Effector memory CD4-positive, alpha-beta T cell (primary cell): ENCODE results near the gene ATP13A3.
"Not testable (repeated sequence)": the region's sequence is repeated elsewhere in the genome, so short reads cannot be mapped to it uniquely, and the experiment has no call there.

ENCODE experiments used
- DNase-seq, 3 donors: peaks; one replicate each; pipeline ENCODE4 v3.0.0-alpha.2; 2020
- H3K27ac ChIP-seq: 2 replicates; pipeline ENCODE4 v1.7.0; 2013; ENCODE audit warnings: mild to moderate bottlenecking, low read length, moderate library complexity; ENCODE audit not compliant: insufficient read depth, poor library complexity, severe bottlenecking
- H3K27me3 ChIP-seq: replicated peaks from 2 replicates; pipeline ENCODE4 v1.7.0; 2013; ENCODE audit warnings: mild to moderate bottlenecking, low read length; ENCODE audit not compliant: insufficient read depth, control insufficient read depth, poor library complexity, severe bottlenecking
- H3K36me3 ChIP-seq: 2 replicates; pipeline ENCODE4 v1.7.0; 2013; ENCODE audit warnings: mild to moderate bottlenecking, low read length, moderate library complexity; ENCODE audit not compliant: control insufficient read depth, insufficient read depth
- H3K4me1 ChIP-seq: 2 replicates; pipeline ENCODE4 v1.7.0; 2013; ENCODE audit warnings: low read length, mild to moderate bottlenecking; ENCODE audit not compliant: control insufficient read depth, insufficient read depth, poor library complexity, severe bottlenecking
- H3K4me3 ChIP-seq: 2 replicates; pipeline ENCODE4 v1.7.0; 2013; ENCODE audit warnings: low read length, low read depth, mild to moderate bottlenecking; ENCODE audit not compliant: insufficient read depth, poor library complexity, severe bottlenecking
- H3K9me3 ChIP-seq: 2 replicates; pipeline ENCODE4 v1.7.0; 2013; ENCODE audit warnings: mild to moderate bottlenecking, low read length, moderate library complexity; ENCODE audit not compliant: control insufficient read depth

The ATP13A3 gene

GRCh38 chr3:194500198-194500597 is 13.4 kb upstream of the ATP13A3 start:
- H3K9me3 ChIP-seq, result no peaks in the 10 kb centered on the region
- H3K4me1 ChIP-seq, result peaks cover 8% of the 10 kb centered on the region
- no peak overlapping the region for H3K27ac ChIP-seq
- no peak for DNase-seq
- H3K36me3 ChIP-seq, result no peaks in the 10 kb centered on the region
- no peak overlapping the region for H3K4me3 ChIP-seq
- no peaks in the 10 kb centered on the region for H3K27me3 ChIP-seq

- H3K27ac ChIP-seq, H3K27me3 ChIP-seq, H3K36me3 ChIP-seq, H3K4me1 ChIP-seq, H3K4me3 ChIP-seq, H3K9me3 ChIP-seq, DNase-seq: not testable (repeated sequence)
These were observed 12.7 kb upstream of the ATP13A3 start for GRCh38 chr3:194499516-194499915.

- DNase-seq, result no peak
- Histone ChIP-seq H3K4me1 (peaks cover 8% of the 10 kb centered on the region), H3K4me3 (no peak overlapping the region), H3K27me3 (no peaks in the 10 kb centered on the region), H3K9me3 (no peaks in the 10 kb centered on the region), H3K36me3 (no peaks in the 10 kb centered on the region), H3K27ac (no peak overlapping the region)
These were observed 11.2 kb upstream of the ATP13A3 start for GRCh38 chr3:194497799-194498575.

GRCh38 chr3:194496217-194496919 is 9.6 kb upstream of the ATP13A3 start:
- DNase-seq, result no peak
- peaks cover 8% of the 10 kb centered on the region for H3K4me1 ChIP-seq
- no peaks in the 10 kb centered on the region for H3K9me3 ChIP-seq
- H3K4me3 ChIP-seq, result no peak overlapping the region
- no peak overlapping the region for H3K27ac ChIP-seq
- H3K36me3 ChIP-seq, result no peaks in the 10 kb centered on the region
- H3K27me3 ChIP-seq, result no peaks in the 10 kb centered on the region

- no peak for DNase-seq
- no peak overlapping the region for H3K27ac ChIP-seq
- no peaks in the 10 kb centered on the region for H3K27me3 ChIP-seq
- no peak overlapping the region for H3K4me3 ChIP-seq
- H3K36me3 ChIP-seq, result no peaks in the 10 kb centered on the region
- H3K9me3 ChIP-seq, result no peaks in the 10 kb centered on the region
- peaks cover 8% of the 10 kb centered on the region for H3K4me1 ChIP-seq
These were observed 8.2 kb upstream of the ATP13A3 start for GRCh38 chr3:194494951-194495374.

- H3K4me3 ChIP-seq, H3K4me1 ChIP-seq, H3K9me3 ChIP-seq, H3K27ac ChIP-seq, H3K27me3 ChIP-seq, H3K36me3 ChIP-seq, DNase-seq: not testable (repeated sequence)
These were observed 7.5 kb upstream of the ATP13A3 start for GRCh38 chr3:194493995-194494927.

GRCh38 chr3:194492001-194492400 is 5.2 kb upstream of the ATP13A3 start:
- no peak overlapping the region for H3K27ac ChIP-seq
- H3K4me3 ChIP-seq, result no peak overlapping the region
- H3K9me3 ChIP-seq, result no peaks in the 10 kb centered on the region
- H3K4me1 ChIP-seq, result peaks cover 8% of the 10 kb centered on the region
- no peaks in the 10 kb centered on the region for H3K36me3 ChIP-seq
- DNase-seq, result no peak
- no peaks in the 10 kb centered on the region for H3K27me3 ChIP-seq

- H3K4me1 ChIP-seq, result peaks cover 4% of the 10 kb centered on the region
- no peak overlapping the region for H3K27ac ChIP-seq
- H3K27me3 ChIP-seq, result no peaks in the 10 kb centered on the region
- DNase-seq, result no peak
- no peak overlapping the region for H3K4me3 ChIP-seq
- no peaks in the 10 kb centered on the region for H3K9me3 ChIP-seq
- H3K36me3 ChIP-seq, result no peaks in the 10 kb centered on the region
These were observed 3.2 kb upstream of the ATP13A3 start for GRCh38 chr3:194489736-194490612.

GRCh38 chr3:194488055-194488742 is 1.4 kb upstream of the ATP13A3 start:
- Histone ChIP-seq H3K9me3 (no peaks in the 10 kb centered on the region), H3K27me3 (no peaks in the 10 kb centered on the region), H3K4me1 (peaks cover 4% of the 10 kb centered on the region), H3K4me3 (peak overlapping the region; percentile 77), H3K36me3 (no peaks in the 10 kb centered on the region), H3K27ac (peak overlapping the region; percentile 66)
- DNase-seq, result no peak
